A549 (cell line): Measurements from ENCODE around the gene ZNF385D. TPM values are rescaled to one million over a fixed set of nuclear protein-coding genes. Genes with fewer than 3 reads are reported as not detected.

ENCODE experiments used
- ATAC-seq, 2 experiments: fragments of 200-7000 bp in 1 of 2; fragments of >200 bp in 1 of 2; cut with Nextera tagmentation in 1 of 2; cut with Tn5 transposase in 1 of 2; 3 replicates each; pipeline versions ENCODE4 v1.8.0 to v1.9.1; 2018 to 2020; ENCODE audit warnings: mild to moderate bottlenecking in 1 of 2, moderate library complexity in 1 of 2
- CTCF ChIA-PET: fragments of 300-600 bp; sonication (Branson Sonifier 250); formaldehyde crosslinking; extraction: SDS; loops from one replicate; lab custom pipeline; 2021; ENCODE audit warnings: antibody characterized with exemption, inconsistent platforms; lab: Yijun Ruan, JAX
- POLR2A ChIA-PET: fragments of 350-600 bp; formaldehyde crosslinking; extraction: SDS; loops from one replicate; lab custom pipeline; 2021; ENCODE audit warnings: antibody characterized with exemption, inconsistent platforms; lab: Yijun Ruan, JAX
- DNase-seq, 2 experiments: peaks; one replicate each; pipeline versions ENCODE4 v3.0.0 to v3.0.0-alpha.2; 2011 to 2016; ENCODE audit warnings: low read depth in 1 of 2, low spot score in 1 of 2
- FAIRE-seq: peaks from 2 replicates; lab custom pipeline; 2011; peaks lifted over from hg19 to GRCh38; lab: Jason Lieb, UNC
- H3K27ac ChIP-seq, 2 experiments: fragments of >200 bp; sonication (Bioruptor Twin); formaldehyde crosslinking; 3 replicates each; pipeline ENCODE4 v1.5.1; 2016 to 2017
- H3K4me1 ChIP-seq: fragments of >200 bp; sonication (Bioruptor Twin); formaldehyde crosslinking; 3 replicates; pipeline ENCODE4 v1.6.1; 2016
- H3K4me2 ChIP-seq: fragments of >200 bp; sonication (Bioruptor Twin); formaldehyde crosslinking; 3 replicates; pipeline ENCODE4 v1.6.1; 2016
- H3K4me3 ChIP-seq: fragments of >200 bp; sonication (Bioruptor Twin); formaldehyde crosslinking; 3 replicates; pipeline ENCODE4 v1.5.1; 2016
- H3K9me3 ChIP-seq: fragments of >200 bp; sonication (Bioruptor Twin); formaldehyde crosslinking; 3 replicates; pipeline ENCODE4 v1.6.1; 2016
- CBX2 ChIP-seq: fragments of 200-600 bp; sonication (generic); IDR thresholded peaks from 2 replicates; pipeline ENCODE4 v1.6.1; 2016; ENCODE audit warnings: low read depth, mild to moderate bottlenecking, borderline replicate concordance
- CEBPB ChIP-seq, 2 experiments: fragments of >200 bp in 1 of 2; sonication (Bioruptor Twin) in 1 of 2; formaldehyde crosslinking in 1 of 2; IDR thresholded peaks; 2 replicates each; pipeline ENCODE4 v1.6.1; 2012 to 2016
- CHD4 ChIP-seq: fragments of 200-600 bp; sonication (generic); IDR thresholded peaks from 2 replicates; pipeline ENCODE4 v1.6.1; 2016; ENCODE audit warnings: antibody characterized with exemption, mild to moderate bottlenecking, borderline replicate concordance
- E2F6 ChIP-seq: IDR thresholded peaks from 2 replicates; pipeline ENCODE4 v1.6.1; 2012; ENCODE audit warnings: low read depth, borderline replicate concordance
- ELK1 ChIP-seq: fragments of 150-350 bp; IDR thresholded peaks from 2 replicates; pipeline ENCODE4 v1.6.1; 2014; ENCODE audit warnings: low read depth, mild to moderate bottlenecking, low read length
- FOSB ChIP-seq: fragments of 250-450 bp; sonication (Bioruptor Pico); IDR thresholded peaks from 2 replicates; pipeline ENCODE4 v1.5.0; 2020; ENCODE audit warnings: mild to moderate bottlenecking, moderate library complexity
- FOXS1 ChIP-seq: fragments of 250-450 bp; sonication (Bioruptor Pico); IDR thresholded peaks from 2 replicates; pipeline ENCODE4 v1.5.0; 2020; ENCODE audit warnings: mild to moderate bottlenecking, moderate library complexity
- HDAC2 ChIP-seq: fragments of 200-600 bp; sonication (generic); IDR thresholded peaks from 2 replicates; pipeline ENCODE4 v1.6.1; 2016
- HEYL ChIP-seq: fragments of 250-450 bp; sonication (Bioruptor Pico); IDR thresholded peaks from 2 replicates; pipeline ENCODE4 v1.8.0; 2021; ENCODE audit warnings: mild to moderate bottlenecking, moderate library complexity
- HMGXB4 ChIP-seq: fragments of 250-450 bp; sonication (Bioruptor Pico); IDR thresholded peaks from 2 replicates; pipeline ENCODE4 v1.5.0; 2021; ENCODE audit warnings: mild to moderate bottlenecking, moderate library complexity, borderline replicate concordance
- MAFK ChIP-seq: fragments of 450-650 bp; IDR thresholded peaks from 2 replicates; pipeline ENCODE4 v1.6.1; 2014; ENCODE audit not compliant: partially characterized antibody
- MAX ChIP-seq: IDR thresholded peaks from 2 replicates; pipeline ENCODE4 v1.6.1; 2012
- NPAS2 ChIP-seq: fragments of 250-450 bp; sonication (Bioruptor Pico); IDR thresholded peaks from 2 replicates; pipeline ENCODE4 v1.8.0; 2022; ENCODE audit warnings: mild to moderate bottlenecking, moderate library complexity, borderline replicate concordance
- PBX3 ChIP-seq: IDR thresholded peaks from 2 replicates; pipeline ENCODE4 v1.6.1; 2012
- RAD21 ChIP-seq, 2 experiments: fragments of >200 bp in 1 of 2; sonication (Bioruptor Twin) in 1 of 2; formaldehyde crosslinking in 1 of 2; IDR thresholded peaks in 1 of 2; conservative IDR thresholded peaks in 1 of 2; 2 replicates in 1 of 2; 3 replicates in 1 of 2; pipeline ENCODE4 v1.6.1; 2012 to 2018; ENCODE audit warnings: inconsistent platforms in 1 of 2
- RCOR1 ChIP-seq: fragments of 150-350 bp; IDR thresholded peaks from 2 replicates; pipeline ENCODE4 v1.6.1; 2014; ENCODE audit warnings: antibody characterized with exemption, low read length, low read depth
- RFX5 ChIP-seq: fragments of 450-650 bp; IDR thresholded peaks from 2 replicates; pipeline ENCODE4 v1.7.1; 2014; ENCODE audit warnings: antibody characterized with exemption, mild to moderate bottlenecking, moderate library complexity
- TP53 ChIP-seq: fragments of 250-450 bp; sonication (Bioruptor Pico); IDR thresholded peaks from 2 replicates; pipeline ENCODE4 v1.5.0; 2021; ENCODE audit warnings: mild to moderate bottlenecking, moderate library complexity
- ZFP36 ChIP-seq: fragments of 450-650 bp; IDR thresholded peaks from 2 replicates; pipeline ENCODE4 v1.6.1; 2014; ENCODE audit warnings: borderline replicate concordance; ENCODE audit not compliant: partially characterized antibody
- ZNF302 ChIP-seq: fragments of 250-450 bp; sonication (Bioruptor Pico); IDR thresholded peaks from 2 replicates; pipeline ENCODE4 v1.9.0; 2021; ENCODE audit warnings: inconsistent platforms, mild to moderate bottlenecking, moderate library complexity
- ZSCAN20 ChIP-seq: fragments of 250-450 bp; sonication (Bioruptor Pico); IDR thresholded peaks from 2 replicates; pipeline ENCODE4 v1.8.0; 2022; ENCODE audit warnings: mild to moderate bottlenecking, moderate library complexity
- WGBS: methylation state at CpG from one replicate; pipeline ENCODE4 v1.1.6; 2017; ENCODE audit errors: missing lambda C conversion rate; 5-methylcytosine and 5-hydroxymethylcytosine counted together
- polyA plus RNA-seq, 4 experiments: library from polyadenylated mRNA; depleted of rRNA in 3 of 4; stranded (reverse); fragments of >200 nt; fragmentation: RNase III in 1 of 4; extraction: RNeasy Plus Mini Kit Qiagen cat#74134 plus additional on column Dnase treatment in 1 of 4; gene quantifications; 2 replicates in 3 of 4; 3 replicates in 1 of 4; pipeline ENCODE4 v1.2.3, GENCODE V29; 2011 to 2017

Gene ZNF385D
- polyA plus RNA-seq, 2 of the 4 experiments (the other 2 are of a cell fraction), result not detected

- TF ChIP-seq RCOR1, result no peak
- TF ChIP-seq, all 56 proteins: peak for 0
These were observed 329.9 kb downstream of the ZNF385D start (continued) for GRCh38 chr3:21421096-21421495.

- no peak for FAIRE-seq
- Histone ChIP-seq H3K27ac (no peak overlapping the region), H3K9me3 (no peaks in the 10 kb centered on the region), H3K4me1 (no peaks in the 10 kb centered on the region), H3K4me2 (no peak overlapping the region), H3K4me3 (no peak overlapping the region)
- no peak for ATAC-seq
- TF ChIP-seq NPAS2 (CRISPR knock-in tag) (no peak), RFX5 (no peak), ZFP36 (no peak), CEBPB (IDR thresholded peaks at IDR 0.05) (no peak), HEYL (CRISPR knock-in tag) (no peak), ZNF302 (CRISPR knock-in tag) (no peak), CHD4 (no peak), FOXS1 (CRISPR knock-in tag) (no peak), E2F6 (no peak), ZSCAN20 (CRISPR knock-in tag) (no peak), PBX3 (no peak), ELK1 (no peak), HDAC2 (no peak), RCOR1 (no peak), RAD21 (conservative IDR thresholded peaks at IDR 0.05 in 1 of 2, IDR thresholded peaks at IDR 0.05 in 1 of 2) (no peak)
- no peak for DNase-seq
- 0% methylated on average over 1 of the region's 1 CpG for WGBS
- CTCF ChIA-PET, result no interaction called here
- POLR2A ChIA-PET, result no interaction called here
These were observed 333.0 kb downstream of the ZNF385D start for GRCh38 chr3:21417991-21418390.

- Histone ChIP-seq H3K27ac (no peak overlapping the region), H3K9me3 (no peaks in the 10 kb centered on the region), H3K4me1 (no peaks in the 10 kb centered on the region), H3K4me3 (no peak overlapping the region), H3K4me2 (no peak overlapping the region)
- ATAC-seq (no peak), FAIRE-seq (no peak), DNase-seq (no peak)
- TF ChIP-seq MAFK, result no peak
- no peak for TF ChIP-seq FOSB (CRISPR knock-in tag)
- TF ChIP-seq HMGXB4 (CRISPR knock-in tag), result no peak
- TF ChIP-seq MAX, result no peak
- TF ChIP-seq TP53, result no peak
- TF ChIP-seq CBX2, result no peak
- CTCF ChIA-PET, result no interaction called here
- POLR2A ChIA-PET, result no interaction called here
- under 1% methylated on average over 4 of the region's 4 CpGs for WGBS
These were observed 336.5 kb downstream of the ZNF385D start for GRCh38 chr3:21414506-21414905.
